H1 (cell line): ENCODE measurements around the gene PTPRT. TPM values are rescaled to one million over a fixed set of nuclear protein-coding genes. Genes with fewer than 3 reads are reported as not detected.

Experiments
- CHD7 ChIP-seq: fragments of 300-600 bp; sonication (generic); IDR thresholded peaks from 2 replicates; pipeline ENCODE4 v1.7.1; 2012; ENCODE audit warnings: low read length, moderate library complexity, mild to moderate bottlenecking, inconsistent platforms; ENCODE audit not compliant: insufficient replicate concordance
- E2F6 ChIP-seq: IDR thresholded peaks from 2 replicates; pipeline ENCODE4 v1.6.1; 2012; ENCODE audit warnings: inconsistent platforms
- JUN ChIP-seq: IDR thresholded peaks from 2 replicates; pipeline ENCODE4 v1.6.1; 2011; ENCODE audit warnings: low read depth, mild to moderate bottlenecking, improper control_type of control experiment, low read length
- NRF1 ChIP-seq: IDR thresholded peaks from 2 replicates; pipeline ENCODE4 v1.6.1; 2011; ENCODE audit warnings: mild to moderate bottlenecking, low read depth, low read length, improper control_type of control experiment
- RAD21 ChIP-seq, 2 experiments: IDR thresholded peaks in 1 of 2; conservative IDR thresholded peaks in 1 of 2; 2 replicates each; pipeline ENCODE4 v1.6.1; 2011; ENCODE audit warnings: low read depth in 2 of 2, low read length in 2 of 2, improper control_type of control experiment in 1 of 2, inconsistent platforms in 1 of 2, mild to moderate bottlenecking in 1 of 2, moderate library complexity in 1 of 2
- SP2 ChIP-seq: IDR thresholded peaks from 2 replicates; pipeline ENCODE4 v1.6.1; 2012; ENCODE audit warnings: mild to moderate bottlenecking, low read length, inconsistent platforms
- polyA plus RNA-seq, 7 experiments: library from polyadenylated mRNA; depleted of rRNA in 3 of 7; stranded (reverse) in 5 of 7; unstranded in 2 of 7; fragments of >200 nt in 5 of 7; fragments of 200-250 nt in 2 of 7; gene quantifications; 1 replicate in 5 of 7; 2 replicates in 1 of 7; 4 replicates in 1 of 7; pipeline versions ENCODE4 v1.2.1 to v1.2.3, GENCODE V29; 2011 to 2013; ENCODE audit warnings: missing spikeins in 2 of 7, mixed read lengths in 2 of 7
- total RNA-seq: library from RNA; stranded (reverse); fragmentation: NEBNext Ultra II Directional; extraction: Animal tissue kit (Norgen Biotek cat#: 25700); gene quantifications from 2 replicates; pipeline ENCODE4 v1.2.1, GENCODE V29; 2021

PTPRT gene
- total and polyA plus RNA-seq, 2 of the 8 experiments (the other 6 are each of a cell fraction or from before 2014, with no cell fraction given), result 0.33 to 1.8 TPM

- no peak for TF ChIP-seq CHD7
- TF ChIP-seq E2F6, result no peak
- no peak for TF ChIP-seq SP2
- TF ChIP-seq RAD21 (IDR thresholded peaks at IDR 0.05 in 1 of 2, conservative IDR thresholded peaks at IDR 0.05 in 1 of 2; ENCODE audit: low read depth in 2 of 2, low read length in 2 of 2), result no peak
- TF ChIP-seq JUN, result no peak
- TF ChIP-seq NRF1, result no peak
These were observed 1096.7 kb downstream of the PTPRT start (continued) for GRCh38 chr20:42093041-42093440.
